Kasumi-1 (cell line): ENCODE measurements around the gene TTLL10.

Experiments used
- DNase-seq, 2 experiments: peaks; one replicate each; lab custom pipeline; 2025; lab: John Stamatoyannopoulos, UW

The TTLL10 gene

DNA sequence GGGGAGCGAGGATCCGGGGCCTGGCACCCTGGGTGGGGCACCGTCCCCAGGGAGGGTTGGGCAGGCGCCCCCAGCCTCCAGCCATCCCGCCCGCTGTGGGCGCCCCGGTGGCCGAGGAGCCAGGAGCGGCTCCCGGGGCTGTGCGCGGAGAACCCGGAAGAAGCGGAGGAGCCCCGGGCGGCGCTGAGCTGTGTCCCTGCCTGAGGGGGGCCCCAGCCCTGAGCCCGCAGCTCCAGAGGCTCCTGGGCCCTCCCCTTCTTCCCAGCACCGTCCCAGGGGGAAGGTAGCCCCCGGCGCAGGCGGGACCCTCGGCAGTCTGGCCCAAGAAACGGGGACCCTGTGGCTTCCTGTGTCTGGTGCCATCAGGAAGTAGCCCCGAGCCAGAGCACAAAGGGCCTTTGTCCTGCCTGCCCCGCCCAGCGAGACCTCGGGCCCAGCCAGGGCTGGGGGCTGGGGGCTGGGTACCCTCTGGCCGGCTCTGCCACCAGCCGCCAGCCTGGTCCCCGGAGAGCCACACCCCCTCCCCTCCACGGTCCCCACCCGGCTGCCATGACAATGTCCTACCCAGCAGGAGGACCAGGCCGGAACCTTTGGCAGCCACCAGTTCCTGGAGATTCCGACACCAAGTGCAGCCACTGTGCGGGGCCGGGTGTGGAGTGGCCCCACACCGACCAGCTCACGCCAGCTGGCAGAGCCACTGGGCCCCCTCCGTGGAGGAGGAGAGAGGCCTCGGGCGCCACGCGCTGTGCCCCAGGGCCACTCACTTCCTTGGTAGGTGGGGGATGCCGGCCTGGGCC lies 15.6 kb upstream of the TTLL10 start:
- no peak for DNase-seq

DNA sequence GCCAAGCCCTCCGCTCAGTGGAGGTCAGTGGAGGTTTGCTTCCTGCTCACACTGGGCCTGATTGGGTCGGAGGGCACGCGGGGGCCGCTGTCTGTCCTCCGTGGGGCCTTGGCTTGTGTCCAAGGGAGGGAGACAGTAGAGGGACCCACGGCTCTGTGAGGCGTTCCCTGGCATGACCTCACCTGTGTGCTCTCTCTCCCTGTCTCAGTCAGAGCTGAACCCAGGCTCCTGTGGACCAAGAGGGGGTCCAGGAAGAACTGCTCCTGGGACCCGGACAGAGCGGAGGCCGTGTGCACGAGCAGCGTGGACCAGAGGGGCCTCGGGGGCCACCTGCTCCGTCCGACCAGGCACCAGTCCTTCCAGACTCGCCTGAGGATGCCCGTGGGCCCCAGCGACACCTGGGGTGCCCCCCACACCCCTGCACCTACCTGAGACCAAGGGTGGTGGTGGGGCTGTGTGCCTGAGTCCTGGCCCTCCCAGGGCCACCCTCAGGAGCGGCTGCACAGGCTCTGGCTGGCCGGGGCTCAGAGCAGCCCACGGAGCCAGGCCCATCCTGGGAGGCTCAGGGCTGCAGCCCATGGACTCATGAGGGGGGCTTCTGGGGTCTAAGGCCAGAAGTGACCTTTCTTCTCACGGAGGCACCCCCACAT lies 13.3 kb upstream of the TTLL10 start:
- no peak for DNase-seq

DNA sequence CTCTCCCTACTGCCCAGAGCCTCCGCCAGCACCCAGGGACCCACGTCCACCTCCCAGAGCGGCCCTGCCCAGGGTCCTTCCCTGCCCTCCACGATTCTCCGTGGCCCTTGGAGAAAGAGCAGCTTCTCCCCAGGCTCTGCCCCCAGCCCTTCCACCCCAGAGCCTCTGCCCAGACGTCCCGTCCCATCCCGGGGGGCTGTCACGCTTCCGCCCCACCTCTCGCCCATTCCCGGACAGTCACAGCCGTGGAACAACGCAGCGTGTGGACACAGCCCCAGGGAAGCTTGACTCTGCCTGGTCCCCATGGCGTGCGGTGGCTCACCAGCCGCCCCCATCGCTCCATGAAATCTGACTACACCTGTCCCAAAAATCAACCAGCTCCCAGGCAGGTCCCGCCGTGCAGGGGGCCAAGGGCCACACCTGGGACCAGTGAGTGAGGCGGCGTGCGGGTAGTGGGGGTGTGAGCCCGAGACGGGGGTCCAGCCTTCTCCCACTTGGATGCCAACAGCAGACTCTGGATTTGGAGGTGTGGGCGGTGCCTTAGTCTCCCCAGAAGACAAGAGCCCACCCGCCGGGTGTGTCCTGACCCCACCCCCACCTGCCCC lies 12.5 kb upstream of the TTLL10 start:
- DNase-seq = no peak

DNA sequence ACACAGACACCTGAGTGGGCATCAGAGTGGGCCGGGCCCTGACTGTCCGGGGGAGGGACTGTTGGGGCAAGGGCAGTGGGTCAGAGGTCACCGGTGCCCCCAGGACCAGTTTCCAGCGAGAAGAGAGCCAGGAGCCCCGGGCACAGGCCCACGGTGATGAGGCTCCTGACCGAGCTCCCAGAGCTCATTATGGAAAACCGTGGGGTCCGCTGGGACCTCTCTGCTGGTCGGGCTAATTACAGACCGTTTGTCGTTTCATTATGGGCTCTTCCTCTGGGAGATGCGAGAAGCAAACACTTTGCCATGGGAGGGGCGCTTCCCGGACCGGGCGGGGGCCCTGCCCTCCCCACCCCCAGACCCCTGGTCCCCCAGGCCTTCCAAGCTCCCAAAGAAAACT lies 12.0 kb upstream of the TTLL10 start:
- DNase-seq = no peak

DNA sequence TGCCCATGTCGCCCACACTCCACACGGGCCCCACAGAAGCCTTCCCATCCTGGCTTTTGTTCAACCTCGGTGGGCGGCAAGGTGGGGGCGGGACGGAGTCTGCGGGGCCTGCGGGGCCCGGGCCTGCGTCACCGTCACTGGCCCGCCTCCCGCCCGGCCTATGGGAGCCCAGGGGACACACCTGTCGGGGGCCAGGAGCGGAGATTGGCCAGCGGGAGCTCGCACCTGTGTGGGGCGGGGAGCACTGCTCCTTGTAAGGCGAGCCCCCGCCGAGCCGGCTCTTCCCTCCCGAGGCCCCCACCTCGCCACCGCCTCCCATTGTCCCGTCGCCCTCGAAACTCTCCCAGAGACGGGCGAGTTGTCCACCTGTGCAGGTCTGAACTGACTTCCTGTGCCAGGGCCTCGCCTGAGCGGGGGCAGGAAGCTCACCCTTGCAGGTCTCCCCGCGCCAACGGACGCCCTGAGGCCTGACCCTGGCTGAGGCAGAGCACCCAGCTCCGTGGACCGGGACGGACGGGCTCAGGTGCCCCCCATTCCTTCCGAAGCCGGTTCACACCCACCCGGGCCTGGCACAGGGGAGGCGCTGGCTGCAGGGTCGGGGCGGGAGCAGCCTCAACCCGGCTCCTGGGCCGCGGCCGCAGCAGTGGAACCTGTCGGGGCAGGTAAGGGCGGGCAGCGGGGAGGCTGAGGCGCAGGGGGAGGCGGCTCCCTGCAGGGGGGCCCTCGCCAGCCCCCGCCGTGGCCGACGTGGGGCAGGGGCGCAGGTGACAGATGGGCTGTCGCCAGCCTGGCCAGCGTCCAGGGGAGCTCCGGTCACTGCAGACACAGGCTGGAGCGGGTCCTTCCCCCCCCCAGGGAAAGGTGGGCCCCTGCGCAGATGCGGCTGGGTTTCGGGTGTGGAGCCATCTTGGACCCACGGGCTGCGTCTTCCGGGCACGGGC lies 10.8 kb upstream of the TTLL10 start:
- DNase-seq = no peak

DNA sequence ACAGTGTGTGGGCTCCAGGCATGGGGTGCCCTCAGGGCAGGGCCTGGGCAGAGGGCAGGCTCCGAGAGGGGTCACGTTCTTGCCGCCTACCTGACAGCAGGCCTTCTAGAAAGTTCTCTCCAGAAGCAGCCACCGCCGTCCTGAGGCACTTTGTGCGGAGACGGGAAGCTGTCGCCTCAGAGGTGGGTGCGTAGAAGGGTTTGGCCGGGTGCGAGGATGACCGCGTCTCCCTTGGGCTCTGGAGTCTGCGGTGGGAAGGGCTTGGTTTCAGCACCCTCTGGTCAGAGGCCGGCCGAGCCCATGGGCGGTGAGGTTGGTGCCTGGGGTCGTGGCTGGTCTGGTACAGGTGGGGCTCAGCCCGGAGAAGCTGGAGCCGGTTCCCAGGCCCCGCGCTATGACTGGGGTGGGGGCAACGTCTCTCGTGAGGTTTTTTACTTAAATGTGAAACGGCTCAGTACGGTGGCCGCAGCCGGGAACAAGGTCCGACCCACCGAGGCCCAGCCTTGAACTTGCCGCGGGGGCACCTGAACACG lies 10.1 kb upstream of the TTLL10 start:
- DNase-seq = no peak

DNA sequence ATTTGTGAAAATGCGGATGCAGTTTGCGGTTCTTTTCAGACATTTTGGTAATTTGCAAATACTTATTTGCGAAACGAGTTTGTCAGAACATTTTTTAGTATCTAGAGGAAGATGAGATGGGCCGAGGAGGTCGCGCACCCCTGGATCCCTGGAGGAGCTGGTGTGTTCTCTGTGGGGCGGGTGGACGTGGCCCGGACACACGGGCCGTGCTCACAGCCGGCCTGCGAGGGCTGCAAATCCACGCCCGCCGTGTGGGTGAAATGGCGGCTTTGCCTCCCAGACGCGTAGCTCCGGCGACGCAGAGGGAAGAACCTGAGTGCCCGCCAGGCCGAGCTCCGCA lies 9.3 kb upstream of the TTLL10 start:
- DNase-seq = no peak

DNA sequence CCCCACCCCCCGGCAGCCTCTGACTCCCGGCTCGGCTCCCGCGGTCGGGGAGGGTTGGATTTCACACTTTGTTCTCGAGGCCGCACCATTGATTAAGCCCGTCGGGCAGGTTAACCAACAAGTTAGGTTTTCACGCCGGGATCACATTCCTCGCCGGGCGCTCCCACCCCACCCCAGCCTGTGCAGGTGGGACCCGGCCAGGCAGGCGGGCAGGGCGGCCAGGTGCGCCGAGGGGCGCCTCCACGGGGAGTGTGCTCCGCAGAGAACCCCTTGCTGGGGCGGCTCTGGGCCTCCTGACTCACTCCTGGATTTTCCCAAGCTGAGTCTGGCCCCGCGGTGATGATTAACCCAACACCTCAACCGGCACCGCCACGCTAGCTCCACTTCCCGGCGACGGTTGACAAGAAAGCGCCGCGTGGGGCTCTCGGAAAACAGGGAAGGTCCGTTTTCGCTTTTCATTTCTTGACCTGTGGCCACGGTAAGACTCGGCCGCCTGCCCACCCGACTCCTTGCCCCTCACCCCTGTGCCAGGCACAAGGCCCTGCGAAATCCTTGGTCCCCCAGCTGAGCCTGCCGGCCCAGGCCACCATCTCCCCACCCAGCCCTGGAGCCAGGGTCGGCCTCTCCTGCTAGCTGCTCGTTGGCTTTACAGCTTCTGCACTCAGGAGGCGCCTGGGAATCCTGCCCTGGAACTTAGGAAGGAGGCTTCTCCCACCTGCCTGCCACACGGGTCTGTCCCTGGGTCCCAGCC lies 8.8 kb upstream of the TTLL10 start:
- no peak for DNase-seq

DNA sequence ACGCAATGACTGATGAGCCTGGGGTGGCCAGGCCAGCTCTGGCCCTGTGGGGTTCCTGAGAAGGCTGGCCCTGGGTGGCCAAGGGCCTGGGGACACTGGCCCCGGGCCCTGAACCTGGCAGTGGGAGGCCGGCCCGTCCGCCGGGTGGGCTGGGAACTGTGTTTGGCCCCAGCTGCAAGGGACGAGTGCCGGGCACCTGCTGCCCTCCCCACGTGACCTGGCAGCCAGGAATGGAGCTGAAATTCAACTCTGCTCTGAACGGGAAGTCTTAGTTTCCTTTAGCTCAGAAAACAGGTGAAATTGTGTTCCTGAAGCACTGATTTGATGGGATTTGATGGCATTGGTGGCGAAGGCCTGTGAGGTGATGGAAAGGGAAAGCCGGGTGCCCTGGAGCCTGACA lies 8.2 kb upstream of the TTLL10 start:
- no peak for DNase-seq

DNA sequence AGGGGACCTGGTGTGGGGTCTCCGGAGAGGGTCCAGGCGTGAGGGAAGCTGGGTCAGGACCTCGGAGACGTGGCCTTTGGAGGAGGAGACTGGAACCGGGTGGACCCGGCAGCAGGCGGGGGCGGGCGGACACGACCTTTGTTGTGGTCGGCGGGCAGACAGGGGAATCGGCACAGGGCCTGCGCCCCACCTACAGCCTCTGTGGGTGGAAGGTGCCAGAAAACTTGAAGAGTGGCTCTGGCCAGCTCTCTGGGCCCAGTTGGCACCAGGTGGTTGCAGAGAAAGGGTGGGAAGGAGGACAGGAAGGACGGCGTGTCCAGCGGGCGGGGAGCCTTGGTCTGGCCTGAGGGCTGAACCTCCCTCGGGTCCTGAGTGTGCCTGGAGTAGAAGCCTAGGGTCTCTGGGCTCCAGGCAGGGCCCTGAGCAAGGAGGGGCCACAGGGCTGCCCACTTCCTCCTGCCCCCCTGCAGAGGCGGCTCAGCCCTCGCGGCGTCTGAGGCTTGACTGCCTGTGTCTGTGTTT lies 7.7 kb upstream of the TTLL10 start:
- DNase-seq = no peak

DNA sequence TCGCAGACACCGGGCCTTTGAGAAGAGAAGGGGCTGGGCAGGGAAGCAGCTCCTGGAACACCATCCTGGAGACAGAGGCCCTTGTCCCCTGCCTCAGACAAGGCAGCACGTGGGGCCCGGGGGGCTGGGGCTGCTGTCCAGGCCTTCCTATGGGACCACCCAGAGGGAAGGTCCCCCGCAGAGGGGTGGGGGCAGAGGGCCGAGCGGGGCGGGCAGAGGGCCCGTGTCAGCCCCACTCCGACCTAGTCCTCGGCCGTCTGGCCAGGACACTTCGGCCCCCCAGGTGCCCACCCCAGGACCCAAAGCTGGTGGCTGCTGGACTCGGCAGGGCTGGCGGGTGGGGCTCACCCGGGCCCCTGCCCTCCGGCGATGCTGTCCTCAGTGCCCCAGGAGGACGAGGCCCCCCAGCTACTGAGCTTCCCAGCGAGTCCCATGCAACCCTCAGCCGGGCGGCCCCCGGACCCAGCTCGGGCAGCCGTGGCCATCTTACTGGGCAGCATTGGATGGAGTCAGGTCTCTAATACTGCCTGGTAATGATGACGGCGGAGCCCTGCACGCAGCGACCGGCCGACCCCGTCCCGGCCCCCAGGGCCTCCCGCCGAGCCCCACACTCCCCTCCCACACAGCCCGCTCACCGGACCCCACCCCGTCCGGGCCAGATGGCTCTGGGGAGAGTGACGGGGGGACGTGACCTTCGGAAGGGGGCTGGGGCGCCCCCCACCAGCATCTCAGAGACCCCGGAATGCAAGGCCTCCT lies 6.9 kb upstream of the TTLL10 start:
- no peak for DNase-seq

DNA sequence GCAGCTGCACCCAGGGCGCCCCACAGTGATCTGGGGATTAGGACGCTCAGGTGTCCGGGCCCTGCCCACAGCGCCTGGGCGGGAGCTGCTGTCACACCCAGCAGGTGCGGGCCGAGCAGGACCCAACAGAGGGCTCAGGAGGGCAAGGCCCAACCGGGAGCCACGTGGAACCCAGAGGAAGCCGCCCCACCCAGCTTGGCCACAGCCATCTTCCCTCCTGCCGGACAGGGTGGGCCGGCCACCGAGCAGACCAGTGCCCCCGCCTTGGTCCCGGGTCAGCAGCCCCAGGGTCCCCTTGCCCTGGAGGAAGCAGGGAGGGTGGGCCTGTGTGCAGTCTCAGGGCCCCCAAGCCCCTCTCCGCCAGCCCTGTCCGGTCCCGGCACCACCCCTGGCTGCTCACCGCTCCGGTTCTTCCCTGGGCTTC lies 6.3 kb upstream of the TTLL10 start:
- DNase-seq = no peak

DNA sequence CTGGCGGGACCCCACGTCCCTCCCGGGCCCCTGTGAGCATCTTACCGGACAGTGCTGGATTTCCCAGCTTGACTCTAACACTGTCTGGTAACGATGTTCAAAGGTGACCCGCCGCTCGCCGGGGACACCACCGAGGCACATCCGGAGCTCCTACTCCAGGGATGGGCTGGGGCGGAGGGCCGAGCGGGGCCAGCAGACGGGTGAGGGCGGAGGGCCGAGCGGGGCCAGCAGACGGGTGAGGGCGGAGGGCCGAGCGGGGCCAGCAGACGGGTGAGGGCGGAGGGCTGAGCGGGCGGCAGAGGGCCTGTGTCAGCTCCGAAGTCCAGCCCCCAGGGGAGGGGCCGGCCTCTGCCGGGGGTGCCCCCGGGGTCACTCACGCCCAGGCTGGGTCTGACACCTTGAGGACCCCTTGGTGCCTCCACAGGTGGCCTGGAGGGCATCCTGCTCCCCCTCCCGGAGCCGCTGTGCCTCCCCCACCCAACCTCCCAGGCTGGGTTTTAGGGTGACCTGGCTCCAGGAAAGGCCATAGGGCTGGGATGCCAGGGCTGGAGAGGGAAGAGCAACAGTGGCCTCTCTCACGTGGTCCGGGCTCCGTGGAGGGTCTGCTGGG lies 5.7 kb upstream of the TTLL10 start:
- DNase-seq = no peak

DNA sequence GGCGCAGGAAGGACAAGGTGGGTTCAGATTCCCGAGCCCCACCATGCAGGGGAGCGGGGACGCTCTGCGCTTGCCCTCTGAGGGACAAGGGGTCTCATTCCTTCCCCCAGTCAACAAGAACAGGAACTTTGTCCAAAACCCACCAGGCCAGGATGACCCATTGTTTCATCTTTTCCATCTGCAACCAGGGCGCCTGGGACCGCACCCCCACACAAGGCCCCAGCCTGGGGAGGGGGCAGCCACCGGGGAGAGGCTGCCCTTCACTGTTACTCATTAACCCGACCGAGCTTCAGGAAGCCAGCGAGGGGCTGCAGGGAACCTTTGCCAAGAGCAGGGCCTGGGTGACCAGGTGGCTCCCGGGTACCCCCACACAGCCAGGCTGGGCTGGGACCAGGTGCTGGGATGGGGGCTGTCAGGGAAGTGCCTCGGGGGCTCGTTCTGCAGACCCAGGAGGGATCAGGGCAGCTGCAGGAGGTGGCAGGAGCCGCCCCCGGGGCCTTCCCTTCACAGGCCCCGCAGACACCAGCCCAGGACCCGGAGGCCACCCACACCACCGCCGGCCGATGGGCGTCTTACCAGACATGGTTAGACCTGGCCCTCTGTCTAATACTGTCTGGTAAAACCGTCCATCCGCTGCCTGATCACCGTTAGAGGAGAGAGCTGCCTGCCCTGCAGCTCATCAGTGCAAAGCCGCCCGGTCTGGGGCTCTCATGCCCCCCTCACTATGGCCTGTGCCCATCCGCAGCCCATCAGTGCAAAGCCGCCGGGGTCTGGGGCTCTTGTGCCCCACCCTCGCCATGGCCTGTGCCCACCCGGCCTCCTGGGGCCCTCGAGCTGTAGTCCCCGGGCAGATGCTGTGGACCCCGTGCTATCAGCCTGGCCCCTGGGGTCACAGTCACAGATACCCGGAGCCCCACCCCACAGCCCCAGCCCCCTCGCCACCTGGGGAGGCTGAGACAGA lies 4.9 kb upstream of the TTLL10 start:
- DNase-seq = no peak

DNA sequence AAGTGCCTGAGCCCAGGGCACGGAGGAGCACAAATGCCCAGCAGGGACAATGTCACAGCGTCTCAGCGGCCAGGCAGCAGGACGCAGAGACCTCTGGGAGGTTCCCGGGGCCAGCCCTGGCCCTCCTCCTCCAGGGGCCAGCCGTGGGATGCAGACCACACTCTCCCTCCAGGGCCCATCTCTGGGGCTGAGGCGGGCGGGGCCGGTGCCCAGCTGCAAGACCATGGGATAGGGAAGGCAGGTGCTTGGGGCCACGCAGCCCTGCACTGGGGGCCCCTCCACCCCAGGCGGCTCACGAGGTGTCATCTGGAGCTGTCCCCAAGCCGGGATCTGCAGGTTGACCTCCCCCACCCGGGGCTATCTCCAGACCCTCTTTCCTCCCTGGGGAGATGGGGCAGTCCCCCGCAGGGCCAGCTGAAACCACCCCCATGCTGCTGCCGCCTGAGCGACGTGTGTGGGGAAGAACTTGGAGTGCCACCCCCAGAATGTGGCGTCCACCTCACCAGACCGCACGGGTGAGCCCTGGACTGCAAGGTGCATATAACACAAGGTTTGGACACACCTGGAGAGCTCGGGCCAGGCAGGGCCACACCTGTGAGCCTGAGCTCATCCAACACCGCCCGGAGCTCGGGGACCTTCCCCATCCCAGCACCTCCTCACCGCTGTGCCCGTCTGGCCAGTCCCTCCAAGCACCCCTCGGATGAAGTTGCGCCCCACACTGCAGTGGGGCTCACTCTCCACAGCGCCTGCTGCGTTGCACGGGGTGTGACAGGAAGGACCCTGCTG lies 4.1 kb upstream of the TTLL10 start:
- DNase-seq = no peak

DNA sequence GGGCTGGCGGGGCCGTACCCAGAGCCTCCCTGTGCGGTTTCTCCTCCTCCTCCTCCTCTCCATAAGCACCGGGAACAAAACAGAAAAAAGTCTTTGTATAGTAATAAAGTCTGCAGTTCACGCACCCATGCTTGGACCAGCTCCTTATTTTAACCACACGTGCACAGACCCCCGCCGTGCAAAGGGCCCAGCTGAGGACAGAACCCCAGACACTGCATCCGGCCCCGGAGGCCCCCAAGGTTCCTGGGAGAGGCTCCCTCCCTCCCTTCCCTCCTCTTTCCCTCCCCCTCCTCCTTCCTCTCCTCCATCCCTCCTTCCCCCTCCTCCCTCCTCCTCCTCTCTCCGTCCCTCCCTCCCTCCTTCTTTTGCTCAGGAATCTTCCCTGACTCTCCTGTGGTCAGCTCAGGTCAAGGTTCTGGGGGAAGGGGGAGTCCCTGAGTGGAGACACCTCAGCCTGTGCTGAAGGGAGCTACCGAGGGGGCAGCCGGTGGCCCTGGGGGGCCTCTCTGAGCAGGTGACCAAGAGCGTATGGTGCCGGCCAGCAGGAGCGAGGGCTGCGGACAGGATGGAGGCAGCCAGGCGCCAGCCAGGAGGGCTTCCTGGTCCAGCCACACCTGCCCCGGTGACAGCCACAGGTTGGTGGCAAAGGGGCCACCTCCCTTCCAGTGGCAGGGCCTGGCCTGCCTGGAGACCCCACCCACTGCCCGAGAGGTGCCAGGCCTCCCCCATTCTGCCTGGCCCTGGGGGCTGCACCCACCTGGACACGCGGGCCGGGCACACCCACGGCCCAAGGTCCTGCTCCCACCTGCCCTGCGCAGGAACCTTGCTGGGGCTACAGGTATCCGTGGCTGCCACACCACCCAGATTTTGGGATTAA lies 3.2 kb upstream of the TTLL10 start:
- no peak for DNase-seq

DNA sequence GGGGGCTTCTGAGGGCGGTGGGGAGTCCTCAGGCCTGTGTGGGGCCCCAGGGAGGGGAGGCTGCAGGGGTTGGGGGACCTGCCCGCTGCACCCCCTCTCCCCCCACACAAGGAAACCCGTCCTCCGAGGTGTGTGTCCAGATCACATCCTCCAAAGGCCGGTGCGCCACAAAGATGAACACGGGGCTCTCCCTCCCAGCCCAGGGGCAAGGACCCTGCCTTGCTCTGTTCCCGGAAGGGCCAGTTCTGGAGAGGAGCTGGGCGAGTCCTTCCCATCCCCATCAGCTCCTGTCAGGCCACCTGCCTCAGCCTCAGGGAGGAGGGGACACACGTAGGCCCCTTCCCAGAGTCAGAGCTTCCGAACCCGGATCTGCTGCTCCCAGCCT lies 2.5 kb upstream of the TTLL10 start:
- DNase-seq = no peak
